Nephron (organoid): ENCODE results near the gene IWS1.

Source experiments
- H3K27ac Mint-ChIP-seq, 3 experiments: 2 replicates each; pipeline ENCODE4 v1.8.0; 2020; ENCODE audit warnings: mixed read lengths in 3 of 3, mild to moderate bottlenecking in 2 of 3, moderate library complexity in 1 of 3
- H3K27me3 Mint-ChIP-seq: 2 replicates; pipeline ENCODE4 v1.8.0; 2021; ENCODE audit warnings: low read depth, mild to moderate bottlenecking, moderate library complexity, mixed read lengths
- H3K36me3 Mint-ChIP-seq: 2 replicates; pipeline ENCODE4 v1.8.0; 2020; ENCODE audit warnings: low read depth, mixed read lengths
- H3K4me1 Mint-ChIP-seq: 2 replicates; pipeline ENCODE4 v1.8.0; 2020; ENCODE audit warnings: mixed read lengths
- H3K4me3 Mint-ChIP-seq, 3 experiments: 2 replicates each; pipeline ENCODE4 v1.8.0; 2020; ENCODE audit warnings: mild to moderate bottlenecking in 3 of 3, mixed read lengths in 3 of 3, moderate library complexity in 2 of 3
- H3K9me3 Mint-ChIP-seq: 2 replicates; pipeline ENCODE4 v1.8.0; 2020; ENCODE audit warnings: mixed read lengths
- TF ChIP-seq, protein P1 (sequence below), 3 experiments: fragments of 200-600 bp; sonication (generic); IDR thresholded peaks; one replicate each; pipeline ENCODE4 v1.5.0; 2021; ENCODE audit warnings: antibody characterized with exemption in 3 of 3; ENCODE audit not compliant: unreplicated experiment in 3 of 3

The IWS1 gene

DNA sequence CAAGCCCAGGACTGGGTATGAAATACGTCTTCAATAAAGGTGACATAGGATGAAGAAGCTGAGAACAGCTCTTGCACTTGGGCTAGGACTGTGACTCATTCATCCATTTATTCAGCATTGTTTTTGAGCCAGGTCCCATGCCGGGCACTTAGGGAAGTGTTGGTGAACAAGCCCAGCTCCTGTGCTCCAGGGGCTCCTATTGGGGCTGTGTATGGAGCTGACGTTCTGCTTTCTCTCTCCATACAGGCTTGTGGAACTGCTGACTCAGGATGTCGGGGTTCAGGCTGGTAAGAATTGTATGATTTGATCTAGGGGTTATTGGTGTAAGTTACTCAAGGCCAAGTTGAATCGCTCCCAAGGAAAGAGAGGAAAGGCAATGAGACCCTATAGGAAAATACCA lies 33.2 kb upstream of the IWS1 start:
- peaks cover 16% of the 10 kb centered on the region for H3K27me3 Mint-ChIP-seq
- peaks cover 9% of the 10 kb centered on the region for H3K36me3 Mint-ChIP-seq
- H3K9me3 Mint-ChIP-seq, result peaks cover 19% of the 10 kb centered on the region
- TF ChIP-seq, protein P1, sequence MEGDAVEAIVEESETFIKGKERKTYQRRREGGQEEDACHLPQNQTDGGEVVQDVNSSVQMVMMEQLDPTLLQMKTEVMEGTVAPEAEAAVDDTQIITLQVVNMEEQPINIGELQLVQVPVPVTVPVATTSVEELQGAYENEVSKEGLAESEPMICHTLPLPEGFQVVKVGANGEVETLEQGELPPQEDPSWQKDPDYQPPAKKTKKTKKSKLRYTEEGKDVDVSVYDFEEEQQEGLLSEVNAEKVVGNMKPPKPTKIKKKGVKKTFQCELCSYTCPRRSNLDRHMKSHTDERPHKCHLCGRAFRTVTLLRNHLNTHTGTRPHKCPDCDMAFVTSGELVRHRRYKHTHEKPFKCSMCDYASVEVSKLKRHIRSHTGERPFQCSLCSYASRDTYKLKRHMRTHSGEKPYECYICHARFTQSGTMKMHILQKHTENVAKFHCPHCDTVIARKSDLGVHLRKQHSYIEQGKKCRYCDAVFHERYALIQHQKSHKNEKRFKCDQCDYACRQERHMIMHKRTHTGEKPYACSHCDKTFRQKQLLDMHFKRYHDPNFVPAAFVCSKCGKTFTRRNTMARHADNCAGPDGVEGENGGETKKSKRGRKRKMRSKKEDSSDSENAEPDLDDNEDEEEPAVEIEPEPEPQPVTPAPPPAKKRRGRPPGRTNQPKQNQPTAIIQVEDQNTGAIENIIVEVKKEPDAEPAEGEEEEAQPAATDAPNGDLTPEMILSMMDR (IDR thresholded peaks at IDR 0.05; ENCODE audit: unreplicated experiment in 3 of 3), result no peak
- no peak overlapping the region for H3K4me3 Mint-ChIP-seq
- no peaks in the 10 kb centered on the region for H3K4me1 Mint-ChIP-seq
- no peak overlapping the region for H3K27ac Mint-ChIP-seq

DNA sequence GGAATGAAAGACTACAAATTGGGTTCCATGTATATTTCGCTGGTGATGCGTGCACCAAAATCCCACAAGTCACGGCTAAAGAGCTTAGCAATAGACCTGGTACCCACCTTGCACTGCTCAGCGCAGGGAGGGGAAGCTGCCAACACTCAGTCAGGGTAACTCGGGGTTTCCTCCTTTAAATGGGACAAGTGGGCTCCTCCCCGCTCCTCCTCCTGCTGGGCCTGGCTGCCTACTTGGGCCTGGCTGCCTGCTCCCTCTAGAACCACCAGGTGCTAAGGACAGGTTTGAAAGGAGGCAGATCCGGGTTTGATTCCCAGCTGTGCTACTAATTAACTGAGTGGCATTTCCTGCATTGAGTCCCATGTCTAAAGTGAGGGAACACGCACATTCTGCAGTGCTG lies 32.6 kb upstream of the IWS1 start:
- Mint-ChIP-seq H3K27me3 (peaks cover 16% of the 10 kb centered on the region), H3K27ac (no peak overlapping the region), H3K4me3 (no peak overlapping the region), H3K36me3 (peaks cover 9% of the 10 kb centered on the region), H3K9me3 (peaks cover 19% of the 10 kb centered on the region), H3K4me1 (no peaks in the 10 kb centered on the region)
- TF ChIP-seq, protein P1 (IDR thresholded peaks at IDR 0.05; ENCODE audit: unreplicated experiment in 3 of 3), result no peak

DNA sequence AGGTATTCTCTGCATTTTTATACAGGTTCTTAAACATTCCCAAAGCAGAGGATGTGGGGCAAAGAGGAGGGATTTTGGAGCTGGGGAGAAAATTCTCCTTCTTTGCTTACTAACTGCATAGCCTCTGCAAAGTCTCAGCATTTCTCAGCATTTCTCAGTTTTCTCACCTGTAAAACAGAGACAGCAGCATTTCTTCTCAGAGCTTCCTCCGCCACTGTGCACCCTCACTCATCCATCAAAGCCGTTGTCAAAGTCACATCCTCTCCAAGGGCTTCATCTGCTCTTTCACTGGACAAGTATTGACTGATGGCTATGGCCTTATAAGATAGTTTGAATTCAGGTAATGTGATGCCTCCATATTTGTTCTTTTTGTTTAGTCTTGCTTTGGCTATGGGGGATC lies 26.6 kb upstream of the IWS1 start:
- Mint-ChIP-seq H3K4me1 (no peaks in the 10 kb centered on the region), H3K36me3 (peaks cover 9% of the 10 kb centered on the region), H3K27ac (no peak overlapping the region), H3K9me3 (peaks cover 22% of the 10 kb centered on the region), H3K4me3 (no peak overlapping the region), H3K27me3 (peaks cover 20% of the 10 kb centered on the region)
- TF ChIP-seq, protein P1 (IDR thresholded peaks at IDR 0.05; ENCODE audit: unreplicated experiment in 3 of 3), result no peak

DNA sequence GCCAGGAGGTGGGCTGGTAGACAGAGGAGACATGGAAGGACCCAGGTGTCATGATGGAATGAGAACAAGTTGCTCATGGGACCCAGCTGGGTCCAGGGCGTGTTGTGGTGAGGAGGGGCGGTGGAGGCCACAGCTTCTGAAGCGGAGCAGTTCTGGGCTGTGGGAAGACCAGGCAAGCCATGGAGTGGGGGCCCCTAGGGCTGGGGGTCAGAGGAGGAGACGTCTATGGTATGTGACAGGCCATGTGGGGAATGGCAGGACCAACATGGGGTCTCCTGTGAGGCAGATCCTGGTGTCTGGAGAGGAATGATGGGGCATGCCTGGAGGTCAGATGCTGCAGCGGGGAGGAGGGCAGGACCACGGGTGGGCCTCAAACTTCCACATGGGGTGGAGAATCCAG lies 26.0 kb upstream of the IWS1 start:
- Mint-ChIP-seq H3K36me3 (peaks cover 9% of the 10 kb centered on the region), H3K4me3 (no peak overlapping the region), H3K9me3 (peaks cover 22% of the 10 kb centered on the region), H3K4me1 (no peaks in the 10 kb centered on the region), H3K27me3 (peaks cover 25% of the 10 kb centered on the region), H3K27ac (no peak overlapping the region)
- TF ChIP-seq, protein P1 (IDR thresholded peaks at IDR 0.05; ENCODE audit: unreplicated experiment in 3 of 3), result no peak

DNA sequence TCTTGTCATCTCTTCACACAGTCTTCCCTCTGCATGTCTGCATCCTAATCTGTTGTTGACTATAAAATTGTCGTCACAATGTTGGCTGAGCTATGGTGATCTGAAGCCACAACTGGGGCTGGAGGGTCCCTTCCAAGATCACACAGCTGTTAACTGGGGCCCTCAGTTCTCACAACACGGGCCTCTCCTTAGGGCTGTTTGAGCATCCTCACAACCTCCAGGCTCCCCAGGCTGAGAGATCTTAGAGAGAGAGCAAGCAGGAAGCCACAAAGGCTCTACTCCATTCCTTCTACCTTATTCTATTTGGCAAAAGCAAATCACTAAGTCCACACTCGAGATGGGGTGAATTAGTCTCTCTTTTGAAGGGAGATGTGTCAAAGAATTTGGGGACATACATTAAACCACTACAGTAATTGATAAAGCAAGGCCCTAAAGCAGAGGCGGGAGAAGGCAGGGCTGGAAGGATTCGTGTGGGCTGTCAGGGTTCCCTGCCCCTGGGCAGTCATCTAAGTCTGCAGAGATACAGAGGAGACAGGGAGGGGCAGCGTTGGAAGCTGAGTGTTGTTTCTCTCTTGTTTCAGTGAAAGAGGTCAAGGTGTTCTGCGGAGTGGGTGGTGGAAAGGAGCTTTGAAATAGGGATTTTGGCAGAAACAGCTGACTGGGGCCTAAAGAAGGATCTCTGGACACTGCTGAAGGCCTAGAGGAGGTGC lies 25.1 kb upstream of the IWS1 start:
- Mint-ChIP-seq H3K27me3 (peaks cover 30% of the 10 kb centered on the region), H3K9me3 (peaks cover 14% of the 10 kb centered on the region), H3K4me1 (no peaks in the 10 kb centered on the region), H3K27ac (no peak overlapping the region), H3K36me3 (no peaks in the 10 kb centered on the region), H3K4me3 (no peak overlapping the region)
- TF ChIP-seq, protein P1 (IDR thresholded peaks at IDR 0.05; ENCODE audit: unreplicated experiment in 3 of 3), result no peak

DNA sequence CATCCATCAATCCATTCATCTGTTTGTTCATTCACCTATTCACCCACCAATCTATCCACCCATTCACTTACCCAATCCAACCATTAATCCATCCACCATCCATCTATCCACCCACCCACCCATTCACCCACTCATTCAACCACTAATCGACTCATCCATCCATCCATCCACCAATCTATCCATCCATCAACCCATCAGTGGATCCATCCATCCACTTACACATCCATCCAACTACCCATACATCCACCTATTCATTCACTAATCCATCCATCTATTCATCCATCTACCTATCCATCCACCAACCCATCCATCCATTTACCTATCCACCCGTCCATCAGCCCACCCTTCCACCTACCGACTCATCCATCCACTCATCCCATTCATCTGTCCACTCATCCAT lies 20.5 kb upstream of the IWS1 start:
- Mint-ChIP-seq H3K9me3 (no peaks in the 10 kb centered on the region), H3K4me3 (no peak overlapping the region)

More for the DNA sequence above, 20.5 kb upstream of the IWS1 start:
- no peaks in the 10 kb centered on the region for H3K36me3 Mint-ChIP-seq
- H3K4me1 Mint-ChIP-seq, result peaks cover 15% of the 10 kb centered on the region
- H3K27ac Mint-ChIP-seq, result no peak overlapping the region
- TF ChIP-seq, protein P1 (IDR thresholded peaks at IDR 0.05; ENCODE audit: unreplicated experiment in 3 of 3), result no peak
- peaks cover 23% of the 10 kb centered on the region for H3K27me3 Mint-ChIP-seq
